GM12878 (cell line): Measurements from ENCODE around the gene GALNT12. TPM values are rescaled to one million over a fixed set of nuclear protein-coding genes. Genes with fewer than 3 reads are reported as not detected.

Source experiments
- ATAC-seq: fragments of 200-7000 bp; cut with Tn5 transposase; 3 replicates; pipeline ENCODE4 v1.9.1; 2020; ENCODE audit warnings: mild to moderate bottlenecking, moderate library complexity
- BruUV-seq: library from RNA; stranded (reverse); fragments of 400-500 nt; replicated peaks from 2 replicates; lab custom pipeline; 2021; lab: Mats Ljungman, UMichigan
- CTCF ChIA-PET: fragments of 300-600 bp; sonication (Branson Sonifier 250); formaldehyde crosslinking; extraction: SDS; loops from one replicate; lab custom pipeline; 2021; ENCODE audit warnings: inconsistent platforms; lab: Yijun Ruan, JAX
- POLR2A ChIA-PET: fragments of 350-600 bp; formaldehyde crosslinking; extraction: SDS; loops from one replicate; lab custom pipeline; 2021; ENCODE audit warnings: inconsistent platforms; lab: Charles Lee
- RAD21 ChIA-PET: fragments of 300-600 bp; sonication (Branson Sonifier 250); formaldehyde crosslinking; loops from one replicate; lab custom pipeline; 2023; ENCODE audit warnings: antibody characterized with exemption; ENCODE audit not compliant: unreplicated experiment; lab: Charles Lee
- SMC1A ChIA-PET: fragments of 300-600 bp; sonication (Branson Sonifier 250); formaldehyde crosslinking; loops from one replicate; lab custom pipeline; 2023; ENCODE audit not compliant: unreplicated experiment, uncharacterized antibody; lab: Charles Lee
- DNase-seq: peaks from one replicate; pipeline ENCODE4 v3.0.0-alpha.2; 2011; ENCODE audit warnings: low read depth, low spot score
- FAIRE-seq: peaks from 3 replicates; lab custom pipeline; 2011; peaks lifted over from hg19 to GRCh38; lab: Jason Lieb, UNC
- H2AFZ ChIP-seq: 2 replicates; pipeline ENCODE4 v1.6.0; 2011; ENCODE audit warnings: low read depth, low read length, control low read depth; ENCODE audit not compliant: control insufficient read depth
- H3K27ac ChIP-seq: 2 replicates; pipeline ENCODE4 v1.5.1; 2011; ENCODE audit warnings: control low read depth; ENCODE audit not compliant: control insufficient read depth, insufficient read depth
- H3K27me3 ChIP-seq, 2 experiments: replicated peaks in 1 of 2; 2 replicates each; pipeline versions ENCODE4 v1.6.0 to v1.6.1; 2011; ENCODE audit warnings: low read length in 1 of 2; ENCODE audit not compliant: control insufficient read depth in 2 of 2, insufficient read depth in 2 of 2
- H3K36me3 ChIP-seq, 2 experiments: 2 replicates each; pipeline ENCODE4 v1.5.1; 2011; ENCODE audit warnings: low read length in 1 of 2; ENCODE audit not compliant: control insufficient read depth in 2 of 2, insufficient read depth in 2 of 2
- H3K4me1 ChIP-seq: 2 replicates; pipeline ENCODE4 v1.6.1; 2011; ENCODE audit warnings: mild to moderate bottlenecking, low read length, moderate library complexity, mixed read lengths; ENCODE audit not compliant: control insufficient read depth, insufficient read depth
- H3K4me2 ChIP-seq: 2 replicates; pipeline ENCODE4 v1.6.0; 2011; ENCODE audit warnings: control low read depth; ENCODE audit not compliant: control insufficient read depth, insufficient read depth
- H3K4me3 ChIP-seq: fragments of 200-600 bp; sonication (generic); 2 replicates; pipeline ENCODE4 v1.5.1; 2016
- H3K79me2 ChIP-seq: 2 replicates; pipeline ENCODE4 v1.6.0; 2011; ENCODE audit warnings: low read length; ENCODE audit not compliant: control insufficient read depth, insufficient read depth
- H3K9ac ChIP-seq: 2 replicates; pipeline ENCODE4 v1.8.0; 2011; ENCODE audit warnings: low read length, control low read depth, mixed read lengths; ENCODE audit not compliant: control insufficient read depth, insufficient read depth
- H3K9me3 ChIP-seq: replicated peaks from 3 replicates; pipeline ENCODE4 v1.5.1; 2011; ENCODE audit warnings: mild to moderate bottlenecking, low read length; ENCODE audit not compliant: control insufficient read depth, insufficient read depth
- H4K20me1 ChIP-seq: 2 replicates; pipeline ENCODE4 v1.6.0; 2011; ENCODE audit not compliant: control insufficient read depth, insufficient read depth
- CREB1 ChIP-seq: IDR thresholded peaks from 2 replicates; pipeline ENCODE4 v1.6.1; 2012; ENCODE audit warnings: low read depth, mild to moderate bottlenecking, inconsistent platforms
- EGR1 ChIP-seq, 2 experiments: IDR thresholded peaks; 1 replicate in 1 of 2; 2 replicates in 1 of 2; pipeline ENCODE4 v1.6.1; 2011 to 2012; ENCODE audit warnings: low read depth in 2 of 2, low read length in 2 of 2, borderline replicate concordance in 1 of 2, mild to moderate bottlenecking in 1 of 2, moderate library complexity in 1 of 2
- KLF5 ChIP-seq: fragments of 450-650 bp; IDR thresholded peaks from 2 replicates; pipeline ENCODE4 v1.6.1; 2014; ENCODE audit warnings: mild to moderate bottlenecking; ENCODE audit not compliant: partially characterized antibody
- PAX8 ChIP-seq: fragments of 450-650 bp; IDR thresholded peaks from 2 replicates; pipeline ENCODE4 v1.6.1; 2017; ENCODE audit warnings: mild to moderate bottlenecking, moderate library complexity
- POLR2AphosphoS5 ChIP-seq: IDR thresholded peaks from 2 replicates; pipeline ENCODE4 v1.6.1; 2011; ENCODE audit warnings: mild to moderate bottlenecking, low read length, inconsistent platforms
- SMC3 ChIP-seq: IDR thresholded peaks from 2 replicates; pipeline ENCODE4 v1.6.1; 2011; ENCODE audit warnings: low read length, improper control_type of control experiment, borderline replicate concordance
- YY1 ChIP-seq: IDR thresholded peaks from 2 replicates; pipeline ENCODE4 v1.6.1; 2011; ENCODE audit warnings: low read depth, mild to moderate bottlenecking, low read length
- ZNF24 ChIP-seq: fragments of 450-650 bp; IDR thresholded peaks from 2 replicates; pipeline ENCODE4 v1.6.1; 2017; ENCODE audit warnings: antibody characterized with exemption, mild to moderate bottlenecking
- ZNF622 ChIP-seq: fragments of 450-650 bp; IDR thresholded peaks from 2 replicates; pipeline ENCODE4 v1.6.1; 2017; ENCODE audit warnings: mild to moderate bottlenecking, inconsistent platforms
- WGBS: methylation state at CpG from one replicate; pipeline ENCODE4 v1.1.6; 2016; ENCODE audit warnings: low lambda C conversion rate; ENCODE audit not compliant: insufficient replicate concordance, insufficient coverage; ENCODE audit errors: missing lambda C conversion rate; 5-methylcytosine and 5-hydroxymethylcytosine counted together
- in situ Hi-C: fragments of 300-500 bp; cut with MboI; formaldehyde crosslinking; loops from 9 replicates; pipeline ENCODE4 v1.14.3; 2018; ENCODE audit warnings: mixed read lengths
- intact Hi-C: fragments of 100-400 bp; cut with micrococcal nuclease; formaldehyde crosslinking; loops from one replicate; pipeline ENCODE4 v1.14.2; 2022; ENCODE audit not compliant: unreplicated experiment
- polyA plus RNA-seq, 11 experiments: library from polyadenylated mRNA; depleted of rRNA in 4 of 11; unstranded in 6 of 11; stranded (reverse) in 5 of 11; fragments of >200 nt; fragmentation: Nextera tagmentation in 4 of 11; fragmentation: Illumina TruSeq in 1 of 11; extraction: Ambion mirVana in 4 of 11; extraction: Trizol in 1 of 11; gene quantifications; 1 replicate in 1 of 11; 2 replicates in 10 of 11; pipeline versions ENCODE4 v1.2.1 to v1.2.3, GENCODE V29; 2011 to 2016; ENCODE audit warnings: inconsistent platforms in 2 of 11, missing spikeins in 2 of 11, low read depth in 1 of 11
- total RNA-seq, 4 experiments: library from RNA; depleted of rRNA in 3 of 4; stranded (reverse); fragments of >200 nt in 3 of 4; fragmentation: Illumina TruSeq in 1 of 4; extraction: Trizol in 1 of 4; gene quantifications; 2 replicates each; pipeline versions ENCODE4 v1.2.1 to v1.2.3, GENCODE V29; 2013 to 2021
- TF ChIP-seq, protein P1 (sequence below): fragments of 450-650 bp; formaldehyde crosslinking; IDR thresholded peaks from 2 replicates; pipeline ENCODE4 v1.4.0; 2020; ENCODE audit warnings: mild to moderate bottlenecking, moderate library complexity

GALNT12 gene
- total and polyA plus RNA-seq, 10 of the 15 experiments (the other 5 are each of a cell fraction or from before 2014, with no cell fraction given) = 0.13 to 5.3 (median 3.2) TPM

DNA sequence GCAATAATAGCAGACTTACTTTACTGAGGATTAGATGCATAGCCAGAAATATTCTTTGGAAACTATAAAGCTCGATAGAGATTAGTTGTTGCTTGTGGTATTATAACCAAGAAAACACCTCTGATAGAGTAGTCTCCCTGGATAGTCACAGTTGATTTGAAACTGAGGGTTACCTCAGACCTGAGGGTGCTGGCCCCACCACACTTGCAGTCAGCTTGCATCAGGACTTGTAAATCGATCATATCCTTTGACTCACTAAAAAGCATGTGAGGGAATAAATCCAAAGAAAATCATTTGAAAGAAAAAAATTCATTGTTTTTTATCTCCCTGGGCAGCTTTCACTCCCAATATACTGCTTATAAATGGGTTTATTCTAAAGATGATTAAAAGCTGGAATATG, 39.4 kb downstream of the GALNT12 start:
- Histone ChIP-seq H2AFZ (no peak overlapping the region), H3K9ac (no peak overlapping the region), H3K79me2 (no peaks in the 10 kb centered on the region), H3K4me3 (no peak overlapping the region), H3K9me3 (no peaks in the 10 kb centered on the region), H3K36me3 (no peaks in the 10 kb centered on the region), H4K20me1 (no peaks in the 10 kb centered on the region), H3K27me3 (no peaks in the 10 kb centered on the region; a peak in 1 of 4 replicates), H3K27ac (no peak overlapping the region), H3K4me1 (no peaks in the 10 kb centered on the region), H3K4me2 (no peak overlapping the region)
- TF ChIP-seq, protein P1, sequence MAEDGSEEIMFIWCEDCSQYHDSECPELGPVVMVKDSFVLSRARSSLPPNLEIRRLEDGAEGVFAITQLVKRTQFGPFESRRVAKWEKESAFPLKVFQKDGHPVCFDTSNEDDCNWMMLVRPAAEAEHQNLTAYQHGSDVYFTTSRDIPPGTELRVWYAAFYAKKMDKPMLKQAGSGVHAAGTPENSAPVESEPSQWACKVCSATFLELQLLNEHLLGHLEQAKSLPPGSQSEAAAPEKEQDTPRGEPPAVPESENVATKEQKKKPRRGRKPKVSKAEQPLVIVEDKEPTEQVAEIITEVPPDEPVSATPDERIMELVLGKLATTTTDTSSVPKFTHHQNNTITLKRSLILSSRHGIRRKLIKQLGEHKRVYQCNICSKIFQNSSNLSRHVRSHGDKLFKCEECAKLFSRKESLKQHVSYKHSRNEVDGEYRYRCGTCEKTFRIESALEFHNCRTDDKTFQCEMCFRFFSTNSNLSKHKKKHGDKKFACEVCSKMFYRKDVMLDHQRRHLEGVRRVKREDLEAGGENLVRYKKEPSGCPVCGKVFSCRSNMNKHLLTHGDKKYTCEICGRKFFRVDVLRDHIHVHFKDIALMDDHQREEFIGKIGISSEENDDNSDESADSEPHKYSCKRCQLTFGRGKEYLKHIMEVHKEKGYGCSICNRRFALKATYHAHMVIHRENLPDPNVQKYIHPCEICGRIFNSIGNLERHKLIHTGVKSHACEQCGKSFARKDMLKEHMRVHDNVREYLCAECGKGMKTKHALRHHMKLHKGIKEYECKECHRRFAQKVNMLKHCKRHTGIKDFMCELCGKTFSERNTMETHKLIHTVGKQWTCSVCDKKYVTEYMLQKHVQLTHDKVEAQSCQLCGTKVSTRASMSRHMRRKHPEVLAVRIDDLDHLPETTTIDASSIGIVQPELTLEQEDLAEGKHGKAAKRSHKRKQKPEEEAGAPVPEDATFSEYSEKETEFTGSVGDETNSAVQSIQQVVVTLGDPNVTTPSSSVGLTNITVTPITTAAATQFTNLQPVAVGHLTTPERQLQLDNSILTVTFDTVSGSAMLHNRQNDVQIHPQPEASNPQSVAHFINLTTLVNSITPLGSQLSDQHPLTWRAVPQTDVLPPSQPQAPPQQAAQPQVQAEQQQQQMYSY (CRISPR knock-in tag) = no peak
- TF ChIP-seq CREB1 (no peak), KLF5 (no peak), POLR2AphosphoS5 (no peak), EGR1 (IDR thresholded peaks at IDR 0.05; ENCODE audit: borderline replicate concordance in 1 of 2, low read depth in 2 of 2, low read length in 2 of 2) (no peak), ZNF24 (no peak), YY1 (no peak), SMC3 (no peak), PAX8 (no peak), ZNF622 (no peak)
- intact Hi-C loops (loop anchor here (5.0 kb wide), 2 partner anchors 130 to 1750 kb away; no protein-coding TSS in a partner anchor), in situ Hi-C loops (loop anchor here (5.0 kb wide), 2 partner anchors 150 to 290 kb away; no protein-coding TSS in a partner anchor)
- ATAC-seq = no peak
- POLR2A ChIA-PET = no interaction called here
- no peak for FAIRE-seq
- WGBS = 16% methylated on average over 2 of the region's 2 CpGs
- no peak for DNase-seq
- RAD21 ChIA-PET = no interaction called here
- BruUV-seq = no TSS peak
- CTCF ChIA-PET = interaction anchor here (0.6 to 7.8 kb wide), 9 partner anchors 7 to 308 kb away, joined by 3 to 108 read pairs (median 5); no protein-coding TSS in a partner anchor
- SMC1A ChIA-PET = interaction anchor here (1.2 to 2.4 kb wide), 4 partner anchors 19 to 295 kb away, joined by 3 to 17 read pairs (median 10); no protein-coding TSS in a partner anchor
